COLO829 (cell line): Measurements from ENCODE around the gene RALA.

Experiments used
- DNase-seq: peaks from one replicate; pipeline ENCODE4 v3.0.0; 2012; ENCODE audit warnings: low spot score

RALA gene

GRCh38 chr7:39623047-39623731 is at the start of gene RALA:
TSS of gene RALA (plus strand) at chr7:39623572. CDS start at chr7:39686668, 63,096 bp downstream.
- DNase-seq: peak; percentile 92

GRCh38 chr7:39574673-39575349 is 48.6 kb upstream of the RALA start:
- DNase-seq: no peak

- no peak for DNase-seq
Measured at GRCh38 chr7:39577229-39577874, 46.0 kb upstream of the RALA start.

- peak; percentile 94 for DNase-seq
Measured at GRCh38 chr7:39580149-39580874, 43.1 kb upstream of the RALA start.

- peak; percentile 87 for DNase-seq
Measured at GRCh38 chr7:39582536-39582935, 40.8 kb upstream of the RALA start.

GRCh38 chr7:39583539-39583938 is 39.8 kb upstream of the RALA start:
- no peak for DNase-seq

GRCh38 chr7:39587393-39587792 is 36.0 kb upstream of the RALA start:
- no peak for DNase-seq

- no peak for DNase-seq
Measured at GRCh38 chr7:39588416-39588815, 35.0 kb upstream of the RALA start.

GRCh38 chr7:39589323-39590111 is 33.9 kb upstream of the RALA start:
- peak; percentile 63 for DNase-seq

- DNase-seq: no peak
Measured at GRCh38 chr7:39592586-39592985, 30.8 kb upstream of the RALA start.

GRCh38 chr7:39594988-39595620 is 28.3 kb upstream of the RALA start:
- DNase-seq: no peak

- DNase-seq: no peak
Measured at GRCh38 chr7:39602351-39602750, 21.0 kb upstream of the RALA start.

GRCh38 chr7:39603924-39604323 is 19.4 kb upstream of the RALA start:
- DNase-seq: no peak

- no peak for DNase-seq
Measured at GRCh38 chr7:39605087-39605486, 18.3 kb upstream of the RALA start.

- DNase-seq: no peak
Measured at GRCh38 chr7:39606352-39606751, 17.0 kb upstream of the RALA start.

- DNase-seq: no peak
Measured at GRCh38 chr7:39606941-39607340, 16.4 kb upstream of the RALA start.

- no peak for DNase-seq
Measured at GRCh38 chr7:39607865-39608264, 15.5 kb upstream of the RALA start.

- no peak for DNase-seq
Measured at GRCh38 chr7:39608278-39608677, 15.1 kb upstream of the RALA start.

GRCh38 chr7:39609113-39609934 is 14.0 kb upstream of the RALA start:
- DNase-seq: no peak

GRCh38 chr7:39609935-39610263 is 13.5 kb upstream of the RALA start:
- no peak for DNase-seq

- DNase-seq: no peak
Measured at GRCh38 chr7:39613577-39613976, 9.8 kb upstream of the RALA start.
